Measurements from ENCODE around the gene ROBO4. TPM values are rescaled to one million over a fixed set of nuclear protein-coding genes. Genes with fewer than 3 reads are reported as not detected.

The ROBO4 gene
- total RNA-seq, 1 experiment from 2014 or later: 1.6 TPM

DNA sequence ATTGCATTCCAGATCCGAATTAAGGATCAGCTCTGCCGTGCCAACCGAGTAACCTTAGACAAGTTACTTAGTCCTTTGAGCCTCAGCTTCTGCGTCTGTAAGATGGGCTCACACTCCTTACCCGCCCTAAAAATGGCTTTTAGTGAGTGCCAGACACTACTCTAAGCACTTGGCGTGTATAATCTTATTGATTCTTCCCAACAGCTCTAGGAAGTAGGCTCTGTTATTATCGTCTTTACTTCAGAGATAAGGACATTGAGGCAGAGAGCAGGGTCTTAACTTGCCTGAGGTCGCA lies 54.1 kb downstream of the ROBO4 start:
- Histone ChIP-seq H3K9me3 (ENCODE audit: low read length) (no peaks in the 10 kb centered on the region), H3K36me3 (ENCODE audit: low read depth, low read length) (no peaks in the 10 kb centered on the region), H3K27me3 (ENCODE audit: low read length) (peaks cover 97% of the 10 kb centered on the region), H2AFZ (ENCODE audit: low read length) (peak overlapping the region; percentile 57), H3K9me2 (replicated peaks; ENCODE audit: low read length) (no peaks in the 10 kb centered on the region), H3K4me1 (ENCODE audit: insufficient read depth, low read length) (peaks cover 18% of the 10 kb centered on the region; the same call in 1 of the 2 replicates), H3K4me3 (ENCODE audit: low read length) (peak overlapping the region; percentile 57), H3F3A (ENCODE audit: low read length, unreplicated experiment) (no peaks in the 10 kb centered on the region), H3K4me2 (ENCODE audit: low read length) (peak overlapping the region; percentile 76), H3K79me2 (ENCODE audit: low read length) (no peaks in the 10 kb centered on the region), H3K27ac (ENCODE audit: low read length) (no peak overlapping the region), H4K20me1 (ENCODE audit: low read length) (no peaks in the 10 kb centered on the region), H3K9ac (ENCODE audit: low read length) (no peak overlapping the region)
- CTCF ChIA-PET: no interaction called here
- no peak for ATAC-seq
- intact Hi-C loops (cut with micrococcal nuclease): no loop called here
- POLR2A ChIA-PET (ENCODE audit: unreplicated experiment): no interaction called here
- no TSS peak for BruUV-seq (replicated peaks)
- TF ChIP-seq EZH2phosphoT487 (IDR thresholded peaks at IDR 0.05; ENCODE audit: borderline replicate concordance, low read length): no peak
- TF ChIP-seq CTCF (conservative IDR thresholded peaks at IDR 0.05; ENCODE audit: low read depth, low read length): no peak
- no peak for TF ChIP-seq EZH2 (IDR thresholded peaks at IDR 0.05; ENCODE audit: low read length, unreplicated experiment)
- DNase-seq: no peak

- ATAC-seq: no peak
- Histone ChIP-seq H3K9me2 (replicated peaks; ENCODE audit: low read length) (no peaks in the 10 kb centered on the region), H3K36me3 (ENCODE audit: low read depth, low read length) (no peaks in the 10 kb centered on the region), H3K9ac (ENCODE audit: low read length) (no peak overlapping the region), H3K4me3 (ENCODE audit: low read length) (no peak overlapping the region), H3K27ac (ENCODE audit: low read length) (no peak overlapping the region), H3K4me2 (ENCODE audit: low read length) (no peak overlapping the region), H2AFZ (ENCODE audit: low read length) (no peak overlapping the region), H3K27me3 (ENCODE audit: low read length) (peaks cover 84% of the 10 kb centered on the region), H3K9me3 (ENCODE audit: low read length) (no peaks in the 10 kb centered on the region), H4K20me1 (ENCODE audit: low read length) (no peaks in the 10 kb centered on the region), H3F3A (ENCODE audit: low read length, unreplicated experiment) (no peaks in the 10 kb centered on the region), H3K79me2 (ENCODE audit: low read length) (no peaks in the 10 kb centered on the region), H3K4me1 (ENCODE audit: insufficient read depth, low read length) (peaks cover 20% of the 10 kb centered on the region)
- DNase-seq: no peak
- no TSS peak for BruUV-seq (replicated peaks)
- POLR2A ChIA-PET (ENCODE audit: unreplicated experiment): no interaction called here
- CTCF ChIA-PET: interaction anchor here (0.6 kb wide), 1 partner anchor 88 kb away, joined by 3 read pairs; no protein-coding TSS in a partner anchor
- TF ChIP-seq EZH2 (IDR thresholded peaks at IDR 0.05; ENCODE audit: low read length, unreplicated experiment): no peak
- TF ChIP-seq EZH2phosphoT487 (IDR thresholded peaks at IDR 0.05; ENCODE audit: borderline replicate concordance, low read length): no peak
- TF ChIP-seq CTCF (conservative IDR thresholded peaks at IDR 0.05; ENCODE audit: low read depth, low read length): no peak
- intact Hi-C loops (cut with micrococcal nuclease): no loop called here
Measured at GRCh38 chr11:124842305-124842704, 55.4 kb downstream of the ROBO4 start.

DNA sequence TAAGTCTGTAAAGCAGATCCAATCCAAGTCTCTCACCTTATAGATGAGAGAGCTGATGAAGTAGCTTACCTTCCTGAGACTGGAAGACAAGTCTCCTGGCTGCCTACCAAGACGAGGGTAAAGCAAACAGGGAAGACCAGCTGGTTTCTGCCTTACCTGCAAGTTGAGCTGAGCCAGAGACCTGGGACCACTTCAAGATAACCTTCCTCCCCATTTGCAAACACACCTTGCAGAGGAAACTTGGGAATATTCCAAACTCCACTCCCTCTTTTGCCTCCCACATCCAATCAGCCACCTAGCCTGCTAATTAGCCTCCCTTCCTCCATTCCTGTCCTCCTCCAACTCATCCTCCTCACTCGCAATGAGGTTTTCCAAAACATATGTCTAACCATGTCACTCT lies 55.8 kb downstream of the ROBO4 start:
- Histone ChIP-seq H3K9me3 (ENCODE audit: low read length) (no peaks in the 10 kb centered on the region), H3K79me2 (ENCODE audit: low read length) (no peaks in the 10 kb centered on the region), H3K4me1 (ENCODE audit: insufficient read depth, low read length) (peaks cover 23% of the 10 kb centered on the region), H2AFZ (ENCODE audit: low read length) (no peak overlapping the region), H3K9me2 (replicated peaks; ENCODE audit: low read length) (no peaks in the 10 kb centered on the region), H3K4me3 (ENCODE audit: low read length) (no peak overlapping the region), H3K4me2 (ENCODE audit: low read length) (no peak overlapping the region), H3F3A (ENCODE audit: low read length, unreplicated experiment) (no peaks in the 10 kb centered on the region), H3K36me3 (ENCODE audit: low read depth, low read length) (no peaks in the 10 kb centered on the region), H4K20me1 (ENCODE audit: low read length) (no peaks in the 10 kb centered on the region), H3K27ac (ENCODE audit: low read length) (no peak overlapping the region), H3K9ac (ENCODE audit: low read length) (no peak overlapping the region), H3K27me3 (ENCODE audit: low read length) (peaks cover 80% of the 10 kb centered on the region)
- ATAC-seq (no peak), DNase-seq (no peak)
- no peak for TF ChIP-seq CTCF (conservative IDR thresholded peaks at IDR 0.05; ENCODE audit: low read depth, low read length)
- TF ChIP-seq EZH2 (IDR thresholded peaks at IDR 0.05; ENCODE audit: low read length, unreplicated experiment): no peak
- TF ChIP-seq EZH2phosphoT487 (IDR thresholded peaks at IDR 0.05; ENCODE audit: borderline replicate concordance, low read length): no peak
- ChIA-PET CTCF (interaction anchor here (0.6 kb wide), 2 partner anchors 87 to 173 kb away, joined by 3 to 4 read pairs; no protein-coding TSS in a partner anchor), POLR2A (ENCODE audit: unreplicated experiment) (interaction anchor here (0.7 kb wide), 1 partner anchor 604 kb away, joined by 4 read pairs; no protein-coding TSS in a partner anchor)
- intact Hi-C loops (cut with micrococcal nuclease): loop anchor here (1.0 kb wide), 1 partner anchor 24 kb away; no protein-coding TSS in a partner anchor
- no TSS peak for BruUV-seq (replicated peaks)
